NB4 (cell line): ENCODE data around the gene VMO1.

Experiments
- DNase-seq: peaks from one replicate; pipeline ENCODE4 v3.0.0; 2010; ENCODE audit warnings: low read depth
- H3K4me3 ChIP-seq: one replicate; pipeline ENCODE4 v1.5.1; 2011; ENCODE audit warnings: mild to moderate bottlenecking, low read depth, low read length, moderate library complexity
- CTCF ChIP-seq: IDR thresholded peaks from one replicate; pipeline ENCODE4 v1.5.1; 2012; ENCODE audit warnings: low read depth, low read length
- MAX ChIP-seq: IDR thresholded peaks from 2 replicates; pipeline ENCODE4 v1.6.1; 2011; ENCODE audit warnings: low read depth, low read length
- MYC ChIP-seq: IDR thresholded peaks from 2 replicates; pipeline ENCODE4 v1.6.1; 2011; ENCODE audit warnings: low read depth, low read length
- POLR2A ChIP-seq: IDR thresholded peaks from 2 replicates; pipeline ENCODE4 v1.6.1; 2011; ENCODE audit warnings: mild to moderate bottlenecking; ENCODE audit not compliant: insufficient read length; ENCODE audit errors: extremely low read depth

The VMO1 gene

GRCh38 chr17:4812690-4813089 lies 26.5 kb upstream of the VMO1 start:
- TF ChIP-seq MAX (no peak), CTCF (no peak), POLR2A (no peak), MYC (no peak)
- DNase-seq = no peak
- H3K4me3 ChIP-seq = no peak overlapping the region

GRCh38 chr17:4811471-4811870 lies 25.3 kb upstream of the VMO1 start:
- no peak overlapping the region for H3K4me3 ChIP-seq
- no peak for DNase-seq
- TF ChIP-seq MYC (no peak), MAX (no peak)

DNA sequence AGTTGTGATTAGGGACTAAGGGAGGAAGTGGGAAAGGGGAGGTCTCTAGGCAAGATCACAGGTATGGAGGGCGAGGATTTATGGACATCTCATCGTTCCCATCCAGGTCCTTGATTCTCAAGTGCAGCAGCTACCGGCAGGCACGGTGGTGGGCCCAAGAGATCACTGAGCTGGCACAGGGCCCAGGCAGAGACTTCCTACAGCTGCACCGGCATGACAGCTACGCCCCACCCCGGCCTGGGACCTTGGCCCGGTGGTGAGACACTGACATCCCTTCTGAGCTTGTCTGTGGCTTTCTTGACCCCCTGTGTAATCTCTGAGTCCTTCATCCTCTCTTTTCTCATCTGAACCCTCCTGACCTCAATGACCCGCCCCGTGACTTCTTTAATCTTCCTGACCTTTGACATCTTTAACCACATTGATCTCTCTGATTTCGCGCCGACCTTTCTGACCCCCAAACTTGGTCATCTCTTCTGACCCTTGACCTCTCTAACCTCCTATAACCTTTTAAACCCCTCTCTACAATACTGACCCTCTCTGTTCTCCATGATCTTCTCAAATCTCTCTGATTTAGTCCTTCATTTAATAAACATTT lies 24.6 kb upstream of the VMO1 start:
- DNase-seq = no peak
- no peak overlapping the region for H3K4me3 ChIP-seq
- TF ChIP-seq POLR2A = no peak
- no peak for TF ChIP-seq MAX
- no peak for TF ChIP-seq CTCF
- TF ChIP-seq MYC = no peak

GRCh38 chr17:4808378-4808767 lies 22.2 kb upstream of the VMO1 start:
- no peak overlapping the region for H3K4me3 ChIP-seq
- no peak for DNase-seq
- no peak for TF ChIP-seq MYC
- no peak for TF ChIP-seq MAX
- TF ChIP-seq POLR2A = no peak
- no peak for TF ChIP-seq CTCF

DNA sequence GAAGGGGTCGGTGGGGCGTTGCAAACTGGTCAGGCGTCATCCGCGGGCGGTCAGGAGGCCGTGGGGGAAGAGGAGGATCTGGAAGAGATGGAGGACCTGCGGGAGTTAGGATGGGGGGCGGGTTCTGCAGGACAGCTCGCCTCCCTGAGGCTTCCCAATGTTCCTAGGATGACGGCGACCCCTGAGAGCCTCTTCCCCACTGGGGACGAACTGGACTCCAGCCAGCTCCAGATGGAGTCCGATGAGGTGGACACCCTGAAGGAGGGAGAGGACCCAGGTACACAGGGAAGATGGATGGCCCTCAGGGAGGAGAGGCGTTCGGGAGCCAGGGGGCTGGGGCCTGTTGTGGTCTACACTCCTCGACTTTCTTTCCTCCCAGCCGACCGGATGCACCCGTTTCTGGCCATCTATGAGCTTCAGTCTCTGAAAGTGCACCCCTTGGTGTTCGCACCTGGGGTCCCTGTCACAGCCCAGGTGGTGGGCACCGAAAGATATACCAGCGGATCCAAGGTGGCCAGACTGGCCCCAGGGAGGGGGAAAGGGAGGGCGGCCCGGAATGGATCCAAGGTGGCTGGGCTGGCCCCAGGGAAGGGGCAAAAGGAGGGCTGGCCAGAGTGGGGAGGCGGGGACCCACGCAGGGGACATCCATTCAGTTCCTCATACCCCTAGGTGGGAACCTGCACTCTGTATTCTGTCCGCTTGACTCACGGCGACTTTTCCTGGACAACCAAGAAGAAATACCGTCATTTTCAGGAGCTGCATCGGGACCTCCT lies 21.6 kb upstream of the VMO1 start:
- no peak for DNase-seq
- H3K4me3 ChIP-seq = no peak overlapping the region
- TF ChIP-seq CTCF (no peak), MYC (no peak), POLR2A (no peak), MAX (no peak)

- DNase-seq = peak; percentile 79
- no peak for TF ChIP-seq CTCF
- peak; percentile 35 for TF ChIP-seq POLR2A
- peak within 1 kb of the TSS; percentile 63 for H3K4me3 ChIP-seq
Observed at GRCh38 chr17:4806777-4807604, 20.8 kb upstream of the VMO1 start, which contains the start of gene PLD2. Gene PLD2 (plus strand): TSS chr17:4807152. CDS start chr17:4807773, 621 bp downstream.
